ENCODE data around the gene GRIK3. TPM values are rescaled to one million over a fixed set of nuclear protein-coding genes. Genes with fewer than 3 reads are reported as not detected.

Gene GRIK3
- total RNA-seq, 1 donor, result under 0.01 TPM

GRCh38 chr1:36884801-36885200 lies 149.5 kb downstream of the GRIK3 start:
- H3K4me3 ChIP-seq (ENCODE audit: low read length), result no peak overlapping the region
- H3K4me1 ChIP-seq (ENCODE audit: insufficient read depth, low read length), result no peaks in the 10 kb centered on the region
- H3K27me3 ChIP-seq (ENCODE audit: insufficient read depth, low read length), result no peaks in the 10 kb centered on the region
- no peaks in the 10 kb centered on the region for H3K9me3 ChIP-seq (ENCODE audit: low read depth, low read length)

GRCh38 chr1:36884029-36884701 lies 150.2 kb downstream of the GRIK3 start:
- no peaks in the 10 kb centered on the region for H3K4me1 ChIP-seq (ENCODE audit: insufficient read depth, low read length)
- no peaks in the 10 kb centered on the region for H3K9me3 ChIP-seq (ENCODE audit: low read depth, low read length)
- no peak overlapping the region for H3K4me3 ChIP-seq (ENCODE audit: low read length)
- no peaks in the 10 kb centered on the region for H3K27me3 ChIP-seq (ENCODE audit: insufficient read depth, low read length)

GRCh38 chr1:36883315-36883949 lies 150.9 kb downstream of the GRIK3 start:
- no peaks in the 10 kb centered on the region for H3K27me3 ChIP-seq (ENCODE audit: insufficient read depth, low read length)
- H3K4me1 ChIP-seq (ENCODE audit: insufficient read depth, low read length), result no peaks in the 10 kb centered on the region
- H3K4me3 ChIP-seq (ENCODE audit: low read length), result no peak overlapping the region
- H3K9me3 ChIP-seq (ENCODE audit: low read depth, low read length), result no peaks in the 10 kb centered on the region

GRCh38 chr1:36882536-36883285 lies 151.6 kb downstream of the GRIK3 start:
- Histone ChIP-seq H3K9me3 (ENCODE audit: low read depth, low read length) (no peaks in the 10 kb centered on the region), H3K4me3 (ENCODE audit: low read length) (no peak overlapping the region), H3K27me3 (ENCODE audit: insufficient read depth, low read length) (no peaks in the 10 kb centered on the region), H3K4me1 (ENCODE audit: insufficient read depth, low read length) (no peaks in the 10 kb centered on the region)

- H3K4me1 ChIP-seq (ENCODE audit: insufficient read depth, low read length), result no peaks in the 10 kb centered on the region
- H3K9me3 ChIP-seq (ENCODE audit: low read depth, low read length), result no peaks in the 10 kb centered on the region
- H3K27me3 ChIP-seq (ENCODE audit: insufficient read depth, low read length), result no peaks in the 10 kb centered on the region
- H3K4me3 ChIP-seq (ENCODE audit: low read length), result no peak overlapping the region
Measured at GRCh38 chr1:36881541-36881940, 152.8 kb downstream of the GRIK3 start.

- no peaks in the 10 kb centered on the region for H3K9me3 ChIP-seq (ENCODE audit: low read depth, low read length)
- H3K4me3 ChIP-seq (ENCODE audit: low read length), result no peak overlapping the region
- H3K27me3 ChIP-seq (ENCODE audit: insufficient read depth, low read length), result no peaks in the 10 kb centered on the region
- H3K4me1 ChIP-seq (ENCODE audit: insufficient read depth, low read length), result no peaks in the 10 kb centered on the region
Measured at GRCh38 chr1:36881068-36881405, 153.3 kb downstream of the GRIK3 start.

GRCh38 chr1:36880155-36881067 lies 153.9 kb downstream of the GRIK3 start:
- no peaks in the 10 kb centered on the region for H3K27me3 ChIP-seq (ENCODE audit: insufficient read depth, low read length)
- H3K4me1 ChIP-seq (ENCODE audit: insufficient read depth, low read length), result no peaks in the 10 kb centered on the region
- H3K4me3 ChIP-seq (ENCODE audit: low read length), result no peak overlapping the region
- no peaks in the 10 kb centered on the region for H3K9me3 ChIP-seq (ENCODE audit: low read depth, low read length)

GRCh38 chr1:36879613-36880012 lies 154.7 kb downstream of the GRIK3 start:
- Histone ChIP-seq H3K9me3 (ENCODE audit: low read depth, low read length) (no peaks in the 10 kb centered on the region), H3K4me1 (ENCODE audit: insufficient read depth, low read length) (no peaks in the 10 kb centered on the region), H3K27me3 (ENCODE audit: insufficient read depth, low read length) (no peaks in the 10 kb centered on the region), H3K4me3 (ENCODE audit: low read length) (no peak overlapping the region)

GRCh38 chr1:36876990-36877389 lies 157.3 kb downstream of the GRIK3 start:
- no peak overlapping the region for H3K4me3 ChIP-seq (ENCODE audit: low read length)
- no peaks in the 10 kb centered on the region for H3K4me1 ChIP-seq (ENCODE audit: insufficient read depth, low read length)
- H3K9me3 ChIP-seq (ENCODE audit: low read depth, low read length), result no peaks in the 10 kb centered on the region
- H3K27me3 ChIP-seq (ENCODE audit: insufficient read depth, low read length), result no peaks in the 10 kb centered on the region

- H3K9me3 ChIP-seq (ENCODE audit: low read depth, low read length), result no peaks in the 10 kb centered on the region
- no peaks in the 10 kb centered on the region for H3K27me3 ChIP-seq (ENCODE audit: insufficient read depth, low read length)
- H3K4me3 ChIP-seq (ENCODE audit: low read length), result no peak overlapping the region
- H3K4me1 ChIP-seq (ENCODE audit: insufficient read depth, low read length), result no peaks in the 10 kb centered on the region
Measured at GRCh38 chr1:36874271-36875060, 159.8 kb downstream of the GRIK3 start.

GRCh38 chr1:36872858-36873257 lies 161.5 kb downstream of the GRIK3 start:
- Histone ChIP-seq H3K27me3 (ENCODE audit: insufficient read depth, low read length) (no peaks in the 10 kb centered on the region), H3K4me1 (ENCODE audit: insufficient read depth, low read length) (no peaks in the 10 kb centered on the region), H3K9me3 (ENCODE audit: low read depth, low read length) (no peaks in the 10 kb centered on the region), H3K4me3 (ENCODE audit: low read length) (no peak overlapping the region)

- no peaks in the 10 kb centered on the region for H3K27me3 ChIP-seq (ENCODE audit: insufficient read depth, low read length)
- no peak overlapping the region for H3K4me3 ChIP-seq (ENCODE audit: low read length)
- no peaks in the 10 kb centered on the region for H3K4me1 ChIP-seq (ENCODE audit: insufficient read depth, low read length)
- no peaks in the 10 kb centered on the region for H3K9me3 ChIP-seq (ENCODE audit: low read depth, low read length)
Measured at GRCh38 chr1:36872126-36872754, 162.1 kb downstream of the GRIK3 start.

- Histone ChIP-seq H3K4me3 (ENCODE audit: low read length) (no peak overlapping the region), H3K4me1 (ENCODE audit: insufficient read depth, low read length) (no peaks in the 10 kb centered on the region)
Measured at GRCh38 chr1:36871146-36871971, 163.0 kb downstream of the GRIK3 start.

More at GRCh38 chr1:36871146-36871971, 163.0 kb downstream of the GRIK3 start:
- Histone ChIP-seq H3K9me3 (ENCODE audit: low read depth, low read length) (no peaks in the 10 kb centered on the region), H3K27me3 (ENCODE audit: insufficient read depth, low read length) (no peaks in the 10 kb centered on the region)
